HG03135 (cell line): Measurements from ENCODE around the gene SNX20.

Experiments used
- ATAC-seq: cut with Tn5 transposase; IDR thresholded peaks from one replicate; pipeline ENCODE4 v1.9.1; 2021; ENCODE audit warnings: mild to moderate bottlenecking, moderate library complexity; ENCODE audit not compliant: unreplicated experiment

The SNX20 gene

GRCh38 chr16:50664270-50664669, 16.8 kb downstream of the SNX20 start:
- ATAC-seq: no peak

- ATAC-seq: no peak
Measured at GRCh38 chr16:50662306-50662940, 18.7 kb downstream of the SNX20 start.

DNA sequence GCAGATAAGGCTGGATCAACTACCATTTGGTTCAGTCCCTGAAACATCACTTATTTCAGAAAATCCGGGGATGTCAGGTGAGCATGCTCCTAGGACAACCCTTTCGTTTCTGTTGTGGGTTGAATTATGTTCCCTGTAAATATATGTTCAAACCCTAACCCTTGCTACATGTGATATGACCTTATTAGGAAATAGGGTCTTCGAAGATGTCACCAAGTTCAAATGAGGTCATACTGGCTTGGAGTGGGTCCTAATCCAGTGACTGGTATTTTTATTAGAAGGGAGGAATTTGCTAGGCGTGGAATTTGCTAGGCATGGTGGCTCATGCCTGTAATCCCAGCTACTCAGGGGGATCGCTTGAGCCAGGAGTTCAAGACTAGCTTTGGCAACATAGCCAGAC, 21.3 kb downstream of the SNX20 start:
- no peak for ATAC-seq

DNA sequence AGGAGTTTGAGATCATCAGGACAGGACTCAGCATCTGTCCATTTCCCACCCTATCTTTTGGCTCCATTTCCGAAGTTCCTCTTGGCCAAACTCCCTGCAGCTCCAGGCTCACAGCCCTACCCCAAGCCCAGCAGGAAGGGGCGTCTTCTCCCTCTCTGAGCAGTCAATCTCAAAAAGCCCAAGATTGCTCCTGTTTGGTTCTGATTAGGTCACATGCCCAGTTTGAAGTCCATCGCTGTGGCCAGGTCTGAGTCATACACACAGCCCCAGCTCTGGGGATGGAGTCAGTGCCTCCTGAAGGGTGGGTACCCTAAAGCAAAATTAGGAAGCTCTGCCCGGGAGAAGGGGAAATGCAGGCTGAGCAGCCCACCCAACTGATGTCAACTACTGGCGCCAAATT, 23.9 kb downstream of the SNX20 start:
- ATAC-seq: no peak

DNA sequence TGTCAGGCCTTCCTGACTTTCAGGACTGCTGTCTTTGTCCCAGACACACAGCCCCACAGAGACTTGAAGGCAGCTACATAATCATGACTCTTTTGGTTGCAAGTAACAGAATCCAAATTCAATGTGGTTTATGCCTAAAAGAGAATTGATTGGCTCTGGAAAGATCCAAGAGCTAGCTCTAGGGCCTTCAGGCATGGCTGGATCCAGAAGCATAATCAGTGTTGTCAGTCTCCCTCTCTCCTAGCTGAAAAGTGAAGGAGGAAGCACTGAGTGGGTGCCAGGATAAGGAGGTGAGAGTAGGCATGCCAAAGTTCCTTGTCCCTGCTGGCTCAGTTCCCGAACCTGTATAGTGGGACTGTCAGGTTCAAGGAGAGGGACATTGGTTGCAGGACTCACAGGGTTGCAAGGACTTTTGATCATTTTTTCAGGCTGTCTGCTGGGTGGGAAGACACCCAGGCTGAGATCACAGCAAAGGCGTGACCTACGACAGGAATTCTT, 25.5 kb downstream of the SNX20 start:
- no peak for ATAC-seq

DNA sequence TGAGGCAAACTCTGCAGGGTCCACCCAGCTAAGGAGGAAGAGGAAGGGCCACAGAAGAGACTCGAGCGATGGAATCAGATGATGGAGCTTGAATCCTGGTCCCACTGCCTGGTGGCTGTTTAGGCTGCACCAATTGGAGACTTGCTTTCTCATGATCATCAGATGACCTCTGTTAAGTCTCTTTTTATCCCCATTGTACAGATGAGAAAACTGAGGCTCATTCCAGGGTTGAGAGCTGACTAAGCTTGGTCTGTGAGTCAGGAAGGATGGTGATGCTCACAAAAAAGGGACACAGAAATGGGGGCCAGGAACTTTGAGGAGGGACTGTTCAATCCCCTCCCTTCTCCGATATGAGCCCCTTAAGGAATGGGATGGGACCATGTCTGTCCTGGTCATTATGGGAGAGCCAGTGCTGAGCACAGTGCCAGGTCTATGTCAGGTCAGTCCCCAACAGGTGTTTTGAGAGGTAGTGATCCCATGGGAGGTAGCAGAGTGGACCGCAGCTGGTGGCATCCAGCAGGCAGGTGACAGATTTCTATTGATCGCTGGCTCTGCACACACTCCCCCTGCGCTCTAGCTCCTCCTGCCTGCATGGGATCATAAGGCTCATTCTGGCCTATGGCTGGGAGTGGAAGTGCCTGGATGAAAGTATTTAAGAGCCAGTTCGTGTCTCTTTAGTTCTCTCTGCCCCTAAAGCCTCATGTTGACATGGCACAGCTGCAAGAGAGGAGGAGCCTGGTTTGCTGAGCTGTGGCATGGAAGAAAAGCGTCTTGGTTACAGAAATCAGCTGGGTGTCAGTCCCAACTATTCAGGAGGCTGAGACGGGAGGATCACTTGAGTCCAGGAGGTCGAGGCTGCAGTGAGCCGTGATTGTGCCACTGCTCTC, 27.2 kb downstream of the SNX20 start:
- ATAC-seq: no peak

DNA sequence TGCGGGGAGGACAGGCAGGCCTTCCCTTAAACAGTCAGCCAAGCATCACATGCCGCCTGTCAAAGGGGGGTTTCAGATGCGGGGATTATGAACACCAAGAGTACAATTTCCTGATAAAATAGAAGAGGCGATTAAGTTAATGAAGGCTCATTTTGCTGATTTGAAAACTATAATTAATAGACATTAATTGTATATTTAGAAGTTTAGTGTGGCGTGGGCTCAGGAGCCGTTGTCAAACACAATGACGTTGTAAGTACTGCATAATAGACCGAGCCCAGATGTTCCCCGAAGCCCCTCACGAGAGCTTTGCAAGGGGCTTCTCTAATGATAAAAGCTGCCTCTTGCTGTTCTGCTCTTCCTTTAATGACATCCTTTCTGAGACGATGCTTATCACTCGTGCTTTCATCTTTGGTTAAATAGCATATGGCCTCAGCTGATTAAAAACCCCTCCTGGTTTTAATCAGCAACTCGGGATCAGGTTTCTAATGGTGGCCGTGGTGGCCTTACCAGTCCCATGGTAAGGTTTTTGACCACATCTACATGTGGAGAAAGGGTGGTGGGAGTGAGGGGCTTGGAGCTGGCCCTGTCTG, 28.2 kb downstream of the SNX20 start:
- ATAC-seq: no peak

GRCh38 chr16:50651835-50652438, 29.2 kb downstream of the SNX20 start:
- ATAC-seq: no peak

- ATAC-seq: no peak
Measured at GRCh38 chr16:50646345-50646744, 34.8 kb downstream of the SNX20 start.

DNA sequence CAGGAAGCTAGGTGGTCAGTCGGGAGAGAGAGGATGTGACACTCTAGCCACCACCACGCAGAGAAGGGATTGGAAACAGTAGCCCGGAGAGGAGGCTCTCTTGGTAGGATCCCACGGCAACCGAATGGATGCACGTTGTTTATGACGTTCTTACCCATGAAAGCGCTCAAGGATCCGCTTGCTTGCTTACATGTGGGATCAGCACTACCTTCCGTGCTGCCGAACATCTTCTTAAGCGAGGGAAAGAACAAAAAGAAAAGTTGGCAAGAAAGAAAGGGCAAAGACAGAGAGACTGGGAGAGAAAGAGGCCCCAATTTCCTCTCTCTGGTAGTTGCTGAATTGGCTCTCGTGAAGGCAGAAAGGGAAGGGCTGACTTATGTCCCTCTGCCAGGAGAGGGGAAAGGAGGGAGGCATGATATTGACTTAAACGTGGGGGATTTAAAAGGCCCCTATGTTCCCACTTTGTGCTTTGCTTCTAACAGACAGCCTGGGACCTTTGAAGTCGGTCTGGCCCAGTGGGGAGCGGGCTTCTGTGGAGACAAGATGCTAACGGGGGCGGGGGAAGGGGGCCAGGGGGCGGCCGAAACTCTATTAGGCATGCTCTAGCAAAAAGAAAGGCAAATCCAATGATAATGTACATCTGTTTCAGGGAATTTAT, 35.4 kb downstream of the SNX20 start:
- ATAC-seq: no peak

DNA sequence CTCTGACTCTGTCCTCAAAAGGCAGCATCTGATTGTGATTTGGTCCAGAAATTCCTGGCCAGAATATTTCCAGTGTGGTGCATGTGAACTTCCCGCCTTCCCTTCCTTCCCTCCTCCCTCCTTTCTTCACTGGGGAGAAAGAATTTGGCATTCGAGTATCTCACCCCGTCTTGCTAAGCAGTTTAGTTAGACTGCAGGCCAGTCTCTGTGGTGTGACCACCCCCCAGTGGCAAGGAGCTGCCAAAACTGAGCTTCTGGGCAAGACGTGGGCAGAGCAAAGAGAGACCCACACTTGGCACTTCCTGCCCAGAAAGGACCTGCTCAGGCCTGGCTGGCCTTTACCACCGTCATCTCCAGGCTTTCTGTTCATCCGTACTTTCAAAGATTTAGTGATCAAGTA, 36.4 kb downstream of the SNX20 start:
- no peak for ATAC-seq

DNA sequence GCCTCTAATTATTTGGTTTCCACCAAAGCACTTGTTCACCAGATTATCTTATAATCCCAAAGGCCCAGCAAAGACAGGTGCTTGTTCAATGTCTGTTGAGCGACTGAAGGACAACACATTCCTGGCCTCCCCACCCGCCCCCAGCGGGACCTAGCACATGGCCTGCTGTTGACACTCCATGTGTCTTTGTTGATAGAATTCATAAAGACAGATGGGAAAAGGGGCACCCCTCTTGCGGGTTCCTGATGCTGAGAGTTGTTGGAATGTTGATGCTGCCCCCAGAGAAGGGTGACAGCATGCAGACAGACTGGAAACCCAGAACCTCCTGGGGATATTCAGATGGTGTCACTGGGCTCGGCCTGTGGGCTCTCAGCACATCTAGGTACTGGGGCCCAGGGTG, 36.9 kb downstream of the SNX20 start:
- no peak for ATAC-seq

GRCh38 chr16:50643192-50643591, 37.9 kb downstream of the SNX20 start:
- ATAC-seq: no peak

DNA sequence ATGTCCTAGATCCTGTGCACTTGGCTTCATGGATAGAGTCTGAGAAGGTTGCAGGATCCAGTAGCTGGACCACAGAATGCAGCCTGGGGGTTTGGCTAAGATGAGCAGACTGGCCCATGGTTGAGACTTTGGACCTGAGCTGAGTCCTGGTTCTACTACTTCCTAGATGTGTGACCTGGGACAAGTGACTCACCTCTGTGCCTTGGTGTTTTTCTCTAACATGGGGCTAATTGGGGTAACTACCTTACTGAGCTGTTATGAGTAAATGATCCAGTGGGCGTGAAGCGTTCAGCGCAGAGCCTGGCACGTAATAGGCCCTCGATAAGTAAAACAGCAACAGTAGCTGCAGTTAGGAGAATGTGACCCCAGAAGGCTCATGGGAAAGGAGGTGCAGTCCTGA, 38.8 kb downstream of the SNX20 start:
- ATAC-seq: no peak

GRCh38 chr16:50641818-50642187, 39.3 kb downstream of the SNX20 start:
- ATAC-seq: no peak

DNA sequence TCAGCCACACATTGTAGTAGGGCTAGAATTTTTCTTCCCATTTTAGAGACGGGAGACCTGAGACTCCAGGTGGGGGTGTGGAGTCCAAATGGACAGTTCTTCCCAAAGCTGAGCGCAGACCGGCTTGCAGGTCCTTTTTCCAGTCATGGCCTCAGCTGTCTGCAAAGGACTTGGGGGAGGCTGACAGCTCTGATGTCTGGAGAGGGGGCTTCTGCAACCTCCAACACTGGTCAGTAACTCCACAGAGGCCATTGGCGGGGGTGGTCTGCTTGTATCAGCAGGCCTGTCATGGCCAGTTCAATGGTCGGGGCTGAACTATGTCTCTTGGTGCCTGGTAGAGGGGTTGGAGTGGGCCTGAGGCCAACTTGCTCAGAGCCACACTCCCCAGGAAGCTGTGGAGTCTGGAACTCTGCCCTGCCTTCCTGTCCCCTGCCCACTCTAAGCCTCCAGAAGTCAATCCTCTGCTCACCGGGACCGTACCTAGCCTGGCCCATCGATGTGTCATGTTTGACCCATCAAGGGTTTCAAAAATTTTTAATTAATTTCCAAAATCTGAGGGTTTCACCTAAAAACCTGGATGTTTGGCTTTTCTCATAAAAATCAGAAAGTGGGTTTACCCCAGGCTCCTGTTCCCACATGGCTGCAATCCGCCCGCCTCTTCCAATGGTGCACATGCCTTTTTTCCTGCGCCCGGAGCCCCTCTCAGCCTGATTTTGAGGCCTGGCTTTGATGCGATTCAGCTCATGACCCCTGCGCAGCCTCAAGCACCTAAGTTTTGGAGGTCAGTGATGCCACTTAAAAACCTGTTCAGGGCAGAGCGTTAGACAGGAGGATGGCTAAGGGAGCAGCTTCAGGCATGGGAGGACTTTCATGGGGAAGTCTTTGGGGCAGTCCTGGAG, 39.9 kb downstream of the SNX20 start:
- ATAC-seq: no peak

DNA sequence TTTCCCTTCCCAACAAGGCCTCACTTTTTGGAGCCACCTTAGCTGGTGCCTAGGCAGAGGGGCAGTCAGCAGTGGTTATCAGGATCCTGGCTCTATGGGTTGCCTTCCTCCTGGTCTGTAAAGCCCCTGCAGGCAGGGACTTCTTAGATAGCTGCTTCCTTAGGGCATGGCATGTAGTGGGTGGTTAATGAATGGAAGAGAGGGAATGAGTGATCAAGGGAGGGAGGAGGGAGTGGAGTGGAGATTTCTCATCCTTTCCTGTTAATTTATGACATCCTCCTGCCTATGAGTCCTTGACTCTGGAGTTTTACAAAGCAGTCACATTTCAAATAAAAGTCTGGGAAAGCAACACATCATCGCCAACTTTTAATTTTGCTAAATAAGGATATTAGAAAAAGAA, 40.7 kb downstream of the SNX20 start:
- no peak for ATAC-seq

- no peak for ATAC-seq
Measured at GRCh38 chr16:50638816-50639670, 42.1 kb downstream of the SNX20 start.
